GM18519 (cell line): ENCODE data around the gene FLT1.

Source experiments
- ATAC-seq: cut with Tn5 transposase; IDR thresholded peaks from one replicate; pipeline ENCODE4 v1.9.1; 2021; ENCODE audit warnings: mild to moderate bottlenecking, moderate library complexity; ENCODE audit not compliant: unreplicated experiment, low FRiP score

The FLT1 gene

GRCh38 chr13:28438067-28438466 lies 56.9 kb downstream of the FLT1 start:
- ATAC-seq: no peak

GRCh38 chr13:28435917-28436316 lies 59.0 kb downstream of the FLT1 start:
- ATAC-seq: no peak

GRCh38 chr13:28434926-28435325 lies 60.0 kb downstream of the FLT1 start:
- ATAC-seq: no peak

GRCh38 chr13:28432816-28433560 lies 61.9 kb downstream of the FLT1 start:
- ATAC-seq: no peak

- peak; percentile 85 for ATAC-seq
These were observed 65.1 kb downstream of the FLT1 start for GRCh38 chr13:28429685-28430290.

GRCh38 chr13:28429096-28429495 lies 65.8 kb downstream of the FLT1 start:
- no peak for ATAC-seq

GRCh38 chr13:28426381-28426780 lies 68.5 kb downstream of the FLT1 start:
- no peak for ATAC-seq

GRCh38 chr13:28425793-28426192 lies 69.1 kb downstream of the FLT1 start:
- ATAC-seq: no peak

- no peak for ATAC-seq
These were observed 70.4 kb downstream of the FLT1 start for GRCh38 chr13:28424541-28424940.

GRCh38 chr13:28423010-28423409 lies 71.9 kb downstream of the FLT1 start:
- no peak for ATAC-seq

- no peak for ATAC-seq
These were observed 73.1 kb downstream of the FLT1 start for GRCh38 chr13:28421676-28422410.

- ATAC-seq: no peak
These were observed 74.2 kb downstream of the FLT1 start for GRCh38 chr13:28420704-28421103.

GRCh38 chr13:28415994-28416421 lies 78.9 kb downstream of the FLT1 start:
- no peak for ATAC-seq

- no peak for ATAC-seq
These were observed 80.9 kb downstream of the FLT1 start for GRCh38 chr13:28413999-28414398.

- ATAC-seq: no peak
These were observed 81.9 kb downstream of the FLT1 start for GRCh38 chr13:28412981-28413380.

GRCh38 chr13:28411831-28412353 lies 83.0 kb downstream of the FLT1 start:
- no peak for ATAC-seq

GRCh38 chr13:28410096-28410495 lies 84.8 kb downstream of the FLT1 start:
- no peak for ATAC-seq

GRCh38 chr13:28409648-28410047 lies 85.3 kb downstream of the FLT1 start:
- ATAC-seq: no peak

GRCh38 chr13:28408863-28409262 lies 86.1 kb downstream of the FLT1 start:
- no peak for ATAC-seq

GRCh38 chr13:28408235-28408848 lies 86.6 kb downstream of the FLT1 start:
- no peak for ATAC-seq

- ATAC-seq: no peak
These were observed 88.1 kb downstream of the FLT1 start for GRCh38 chr13:28406733-28407266.
